ENCODE measurements around the gene CGB5.
"Not testable (repeated sequence)": the region's sequence is repeated elsewhere in the genome, so short reads cannot be mapped to it uniquely, and the experiment has no call there.

Gene CGB5

GRCh38 chr19:49069026-49069425, 25.4 kb downstream of the CGB5 start:
- H3K27me3 ChIP-seq (replicated peaks): peaks cover 20% of the 10 kb centered on the region

GRCh38 chr19:49070416-49070815, 26.8 kb downstream of the CGB5 start:
- DNase-seq: no peak
- Histone ChIP-seq H3K36me3 (replicated peaks) (no peaks in the 10 kb centered on the region), H3K4me3 (ENCODE audit: low read depth, low read length) (no peak overlapping the region), H3K27me3 (replicated peaks) (peaks cover 19% of the 10 kb centered on the region), H3K27ac (no peak overlapping the region)
- in situ Hi-C loops (cut with HindIII; ENCODE audit: low pct_ligation_motif_present, low sequenced_read_pairs): no loop called here
- TF ChIP-seq, protein P1, sequence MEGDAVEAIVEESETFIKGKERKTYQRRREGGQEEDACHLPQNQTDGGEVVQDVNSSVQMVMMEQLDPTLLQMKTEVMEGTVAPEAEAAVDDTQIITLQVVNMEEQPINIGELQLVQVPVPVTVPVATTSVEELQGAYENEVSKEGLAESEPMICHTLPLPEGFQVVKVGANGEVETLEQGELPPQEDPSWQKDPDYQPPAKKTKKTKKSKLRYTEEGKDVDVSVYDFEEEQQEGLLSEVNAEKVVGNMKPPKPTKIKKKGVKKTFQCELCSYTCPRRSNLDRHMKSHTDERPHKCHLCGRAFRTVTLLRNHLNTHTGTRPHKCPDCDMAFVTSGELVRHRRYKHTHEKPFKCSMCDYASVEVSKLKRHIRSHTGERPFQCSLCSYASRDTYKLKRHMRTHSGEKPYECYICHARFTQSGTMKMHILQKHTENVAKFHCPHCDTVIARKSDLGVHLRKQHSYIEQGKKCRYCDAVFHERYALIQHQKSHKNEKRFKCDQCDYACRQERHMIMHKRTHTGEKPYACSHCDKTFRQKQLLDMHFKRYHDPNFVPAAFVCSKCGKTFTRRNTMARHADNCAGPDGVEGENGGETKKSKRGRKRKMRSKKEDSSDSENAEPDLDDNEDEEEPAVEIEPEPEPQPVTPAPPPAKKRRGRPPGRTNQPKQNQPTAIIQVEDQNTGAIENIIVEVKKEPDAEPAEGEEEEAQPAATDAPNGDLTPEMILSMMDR (IDR thresholded peaks at IDR 0.05; ENCODE audit: low read depth, low read length, missing control alignments): no peak

More at GRCh38 chr19:49069026-49069425, 25.4 kb downstream of the CGB5 start:
- in situ Hi-C loops (cut with HindIII; ENCODE audit: low pct_ligation_motif_present, low sequenced_read_pairs): no loop called here
- DNase-seq: no peak
- Histone ChIP-seq H3K4me3 (ENCODE audit: low read depth, low read length) (no peak overlapping the region), H3K36me3 (replicated peaks) (no peaks in the 10 kb centered on the region), H3K27ac (no peak overlapping the region)
- TF ChIP-seq, protein P1 (IDR thresholded peaks at IDR 0.05; ENCODE audit: low read depth, low read length, missing control alignments): no peak

- in situ Hi-C loops (cut with HindIII; ENCODE audit: low pct_ligation_motif_present, low sequenced_read_pairs): no loop called here
- TF ChIP-seq, protein P1 (IDR thresholded peaks at IDR 0.05; ENCODE audit: low read depth, low read length, missing control alignments): no peak
Measured at GRCh38 chr19:49071860-49072547, 28.4 kb downstream of the CGB5 start.

DNA sequence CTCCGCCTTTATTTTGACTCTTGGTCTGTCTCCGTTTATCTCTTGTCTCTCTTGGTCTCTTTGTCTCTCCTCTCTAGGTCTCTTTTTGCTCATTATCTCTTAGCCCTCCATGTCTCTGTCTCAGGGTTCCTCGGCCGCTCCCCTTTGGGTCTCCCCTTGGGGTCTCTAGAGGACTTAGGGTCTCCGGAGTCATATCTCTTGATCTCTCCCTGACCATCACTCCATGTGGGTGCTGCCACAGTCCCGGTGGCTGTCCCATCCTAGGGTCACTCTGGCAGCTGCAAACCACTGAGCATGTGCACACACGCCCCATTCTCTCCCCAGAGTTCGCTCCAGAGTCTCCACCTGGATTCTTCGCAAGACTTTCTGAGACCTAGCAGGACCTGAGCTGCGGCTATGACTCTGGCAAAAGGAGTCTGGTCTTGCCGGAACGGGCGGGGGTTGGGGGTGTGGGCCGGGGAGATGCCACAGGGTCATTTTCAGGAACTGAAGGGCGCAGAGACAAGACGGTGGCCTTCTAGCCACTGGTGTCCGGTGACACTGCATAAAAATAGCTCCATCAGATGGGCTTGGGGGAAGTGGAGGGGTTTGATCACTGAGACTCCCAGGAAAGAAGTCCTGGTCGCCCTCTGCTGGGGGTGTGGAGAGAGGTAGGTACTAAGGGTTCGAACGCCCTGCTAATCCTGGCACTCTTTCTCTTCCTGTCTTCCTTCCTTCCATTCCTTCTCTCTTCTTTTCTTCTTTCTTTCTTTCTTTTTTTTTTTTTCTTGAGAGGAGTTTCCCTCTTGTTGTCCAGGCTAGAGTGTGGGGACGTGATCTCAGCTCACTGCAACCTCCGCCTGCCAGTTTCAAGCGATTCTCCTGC, 30.1 kb downstream of the CGB5 start:
- in situ Hi-C loops (cut with HindIII; ENCODE audit: low pct_ligation_motif_present, low sequenced_read_pairs): no loop called here
- Histone ChIP-seq H3K27ac (no peak overlapping the region), H3K36me3 (replicated peaks) (no peaks in the 10 kb centered on the region), H3K27me3 (replicated peaks) (peaks cover 12% of the 10 kb centered on the region), H3K4me3 (ENCODE audit: low read depth, low read length) (no peak overlapping the region)
- no peak for DNase-seq
- TF ChIP-seq, protein P1 (IDR thresholded peaks at IDR 0.05; ENCODE audit: low read depth, low read length, missing control alignments): peak; percentile 65

More at GRCh38 chr19:49071860-49072547, 28.4 kb downstream of the CGB5 start:
- DNase-seq: no peak
- Histone ChIP-seq H3K4me3 (ENCODE audit: low read depth, low read length) (no peak overlapping the region), H3K36me3 (replicated peaks) (no peaks in the 10 kb centered on the region), H3K27me3 (replicated peaks) (peaks cover 12% of the 10 kb centered on the region), H3K27ac (no peak overlapping the region)

- in situ Hi-C loops (cut with HindIII; ENCODE audit: low pct_ligation_motif_present, low sequenced_read_pairs): not testable (repeated sequence)
Measured at GRCh38 chr19:49074869-49075268, 31.2 kb downstream of the CGB5 start.

More at GRCh38 chr19:49074869-49075268, 31.2 kb downstream of the CGB5 start:
- H3K36me3 ChIP-seq (replicated peaks); H3K27ac ChIP-seq; H3K4me3 ChIP-seq (ENCODE audit: low read depth, low read length): not testable (repeated sequence)
- DNase-seq: peak; percentile 65
- TF ChIP-seq, protein P1 (IDR thresholded peaks at IDR 0.05; ENCODE audit: low read depth, low read length, missing control alignments): peak; percentile 69
- H3K27me3 ChIP-seq (replicated peaks): peaks cover 12% of the 10 kb centered on the region

All from brain microvascular endothelial cell (primary cell).